Esophagus muscularis mucosa (tissue), 3 donors: ENCODE data around the gene RFTN1.

Source experiments
- CTCF ChIP-seq, 3 experiments: fragments of 200-600 bp in 2 of 3; fragments of 450-650 bp in 1 of 3; sonication (generic) in 2 of 3; IDR thresholded peaks; one replicate each; pipeline ENCODE4 v1.5.1; 2017 to 2019; ENCODE audit warnings: antibody characterized with exemption in 3 of 3, mild to moderate bottlenecking in 2 of 3, moderate library complexity in 1 of 3
- POLR2AphosphoS5 ChIP-seq, 2 donors: sonication (generic); formaldehyde crosslinking; IDR thresholded peaks; one replicate each; pipeline ENCODE4 v1.6.1; 2017; ENCODE audit warnings: antibody characterized with exemption in 2 of 2

DNA sequence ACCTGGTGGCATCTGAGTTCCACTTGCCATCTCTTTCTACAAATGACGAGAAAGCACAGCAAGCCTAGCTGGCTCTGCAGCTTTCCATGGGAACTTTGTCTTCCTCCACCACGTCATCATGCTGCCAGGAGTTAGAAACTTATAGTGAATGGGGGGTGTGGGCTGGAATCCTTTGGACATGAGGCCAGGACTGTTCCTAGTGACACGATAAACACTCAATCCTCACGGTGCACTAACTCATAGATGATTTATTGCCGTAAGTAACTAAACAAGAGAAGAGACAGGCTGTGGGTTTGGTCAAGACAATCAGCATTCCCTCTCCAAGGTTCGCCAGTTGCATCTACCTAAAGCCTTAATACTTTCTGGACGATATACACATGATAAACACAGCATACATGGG is 197.9 kb downstream of the RFTN1 start:
- TF ChIP-seq CTCF (IDR thresholded peaks at IDR 0.05) (no peak), POLR2AphosphoS5 (IDR thresholded peaks at IDR 0.05) (no peak)
